ENCODE measurements around the gene SACM1L.

The SACM1L gene

DNA sequence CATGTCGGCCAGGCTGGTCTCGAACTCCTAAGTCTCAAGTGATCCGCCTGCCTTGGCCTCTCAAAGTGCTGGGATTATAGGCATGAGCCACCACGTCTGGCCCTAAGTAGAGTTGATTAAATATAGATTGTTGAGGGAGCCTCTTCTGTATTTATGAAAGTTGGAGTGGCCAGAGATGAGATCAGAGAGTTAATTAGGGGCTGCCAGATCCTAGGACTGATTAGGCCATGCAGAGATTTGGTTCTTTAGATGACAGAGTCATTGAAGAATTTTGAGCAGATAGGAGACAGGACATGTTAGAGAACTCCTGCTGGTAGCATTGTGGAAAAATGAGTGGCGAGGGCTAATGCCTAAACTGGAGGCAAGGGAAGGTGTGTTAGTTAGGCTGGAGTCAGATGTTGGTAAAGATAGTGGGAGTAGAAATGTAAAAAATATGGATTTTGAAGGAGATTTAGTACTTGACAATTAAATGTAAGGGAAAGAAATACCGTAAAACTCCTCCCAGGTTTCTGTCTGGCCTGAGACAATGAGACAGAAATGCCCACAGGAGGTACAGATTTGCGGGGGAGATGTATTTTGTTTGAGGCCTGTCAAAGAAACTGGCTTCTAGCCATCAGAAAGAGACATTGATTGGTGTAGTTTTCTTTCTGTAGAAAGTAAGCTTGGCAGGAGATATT is 23.4 kb downstream of the SACM1L start:
- H3K9ac ChIP-seq, result no peak overlapping the region
- TF ChIP-seq, protein P1, sequence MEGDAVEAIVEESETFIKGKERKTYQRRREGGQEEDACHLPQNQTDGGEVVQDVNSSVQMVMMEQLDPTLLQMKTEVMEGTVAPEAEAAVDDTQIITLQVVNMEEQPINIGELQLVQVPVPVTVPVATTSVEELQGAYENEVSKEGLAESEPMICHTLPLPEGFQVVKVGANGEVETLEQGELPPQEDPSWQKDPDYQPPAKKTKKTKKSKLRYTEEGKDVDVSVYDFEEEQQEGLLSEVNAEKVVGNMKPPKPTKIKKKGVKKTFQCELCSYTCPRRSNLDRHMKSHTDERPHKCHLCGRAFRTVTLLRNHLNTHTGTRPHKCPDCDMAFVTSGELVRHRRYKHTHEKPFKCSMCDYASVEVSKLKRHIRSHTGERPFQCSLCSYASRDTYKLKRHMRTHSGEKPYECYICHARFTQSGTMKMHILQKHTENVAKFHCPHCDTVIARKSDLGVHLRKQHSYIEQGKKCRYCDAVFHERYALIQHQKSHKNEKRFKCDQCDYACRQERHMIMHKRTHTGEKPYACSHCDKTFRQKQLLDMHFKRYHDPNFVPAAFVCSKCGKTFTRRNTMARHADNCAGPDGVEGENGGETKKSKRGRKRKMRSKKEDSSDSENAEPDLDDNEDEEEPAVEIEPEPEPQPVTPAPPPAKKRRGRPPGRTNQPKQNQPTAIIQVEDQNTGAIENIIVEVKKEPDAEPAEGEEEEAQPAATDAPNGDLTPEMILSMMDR (IDR thresholded peaks at IDR 0.05), result no peak
- no peaks in the 10 kb centered on the region for H3K36me3 ChIP-seq (ENCODE audit: control insufficient read depth, insufficient read depth, low read length)
- H3K79me2 ChIP-seq, result no peaks in the 10 kb centered on the region
- no peak overlapping the region for H3K27ac ChIP-seq
- no peak overlapping the region for H2AFZ ChIP-seq
- H3K4me2 ChIP-seq (ENCODE audit: low read length), result no peak overlapping the region
- no peaks in the 10 kb centered on the region for H3K4me1 ChIP-seq
- H3K4me3 ChIP-seq (ENCODE audit: low read depth, low read length), result no peak overlapping the region
- H3K27me3 ChIP-seq (ENCODE audit: control insufficient read depth, insufficient read depth, low read length), result no peaks in the 10 kb centered on the region
- no peaks in the 10 kb centered on the region for H3K9me3 ChIP-seq (ENCODE audit: control insufficient read depth, low read length)

DNA sequence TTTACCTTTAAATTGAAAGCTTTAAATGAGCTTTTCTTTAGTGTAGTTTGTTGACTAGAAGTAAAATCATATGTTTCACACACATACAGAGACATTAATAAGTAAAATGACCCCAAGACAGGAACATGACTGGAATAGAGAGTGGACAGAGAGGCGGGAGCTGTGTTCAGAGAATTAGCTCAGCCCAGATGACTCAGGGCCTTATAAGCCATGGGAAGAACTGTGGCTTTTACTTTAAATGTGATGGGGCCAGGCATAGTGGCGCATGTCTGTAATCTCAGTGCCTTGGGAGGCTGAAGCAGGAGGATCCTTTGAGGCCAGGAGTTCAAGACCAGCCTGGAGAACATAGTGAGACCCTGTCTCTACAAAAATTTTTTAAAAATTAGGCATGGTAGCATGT is 26.7 kb downstream of the SACM1L start:
- TF ChIP-seq, protein P1 (IDR thresholded peaks at IDR 0.05), result no peak
- H3K79me2 ChIP-seq, result no peaks in the 10 kb centered on the region
- H3K36me3 ChIP-seq (ENCODE audit: control insufficient read depth, insufficient read depth, low read length), result no peaks in the 10 kb centered on the region
- no peaks in the 10 kb centered on the region for H3K4me1 ChIP-seq
- H2AFZ ChIP-seq, result no peak overlapping the region
- no peaks in the 10 kb centered on the region for H3K27me3 ChIP-seq (ENCODE audit: control insufficient read depth, insufficient read depth, low read length)
- H3K4me3 ChIP-seq (ENCODE audit: low read depth, low read length), result no peak overlapping the region
- no peaks in the 10 kb centered on the region for H3K9me3 ChIP-seq (ENCODE audit: control insufficient read depth, low read length)
- no peak overlapping the region for H3K27ac ChIP-seq
- H3K9ac ChIP-seq, result no peak overlapping the region
- H3K4me2 ChIP-seq (ENCODE audit: low read length), result no peak overlapping the region

DNA sequence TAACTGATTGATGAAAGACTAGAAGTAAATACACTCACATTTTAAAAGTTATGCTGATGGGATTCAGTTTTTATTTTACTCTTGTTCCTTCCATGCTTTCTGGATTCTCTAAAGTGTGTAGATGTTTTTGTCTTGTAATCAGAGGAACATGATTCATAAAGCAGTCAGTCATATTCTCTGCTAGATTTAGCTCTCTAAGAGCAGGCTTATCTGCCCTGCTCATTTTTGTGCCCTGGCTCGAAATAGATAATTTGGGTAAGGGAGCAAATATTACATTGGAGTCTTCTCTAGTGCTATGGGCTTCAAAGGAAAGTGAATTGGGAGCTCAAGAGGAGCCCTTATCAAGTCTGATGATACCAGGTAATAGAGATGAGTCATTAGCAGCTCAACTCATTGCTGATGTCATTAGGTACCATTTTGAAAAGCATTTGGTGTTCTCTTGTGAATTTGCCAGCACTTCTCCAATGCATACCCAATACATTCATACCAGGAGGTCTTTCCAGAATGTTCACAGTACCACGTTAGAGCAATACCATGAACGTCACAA is 27.7 kb downstream of the SACM1L start:
- Histone ChIP-seq H3K27ac (no peak overlapping the region), H2AFZ (no peak overlapping the region), H3K9ac (no peak overlapping the region), H3K79me2 (no peaks in the 10 kb centered on the region), H3K9me3 (ENCODE audit: control insufficient read depth, low read length) (no peaks in the 10 kb centered on the region), H3K4me1 (no peaks in the 10 kb centered on the region), H3K27me3 (ENCODE audit: control insufficient read depth, insufficient read depth, low read length) (no peaks in the 10 kb centered on the region), H3K4me3 (ENCODE audit: low read depth, low read length) (no peak overlapping the region), H3K36me3 (ENCODE audit: control insufficient read depth, insufficient read depth, low read length) (no peaks in the 10 kb centered on the region), H3K4me2 (ENCODE audit: low read length) (no peak overlapping the region)
- TF ChIP-seq, protein P1 (IDR thresholded peaks at IDR 0.05), result no peak

DNA sequence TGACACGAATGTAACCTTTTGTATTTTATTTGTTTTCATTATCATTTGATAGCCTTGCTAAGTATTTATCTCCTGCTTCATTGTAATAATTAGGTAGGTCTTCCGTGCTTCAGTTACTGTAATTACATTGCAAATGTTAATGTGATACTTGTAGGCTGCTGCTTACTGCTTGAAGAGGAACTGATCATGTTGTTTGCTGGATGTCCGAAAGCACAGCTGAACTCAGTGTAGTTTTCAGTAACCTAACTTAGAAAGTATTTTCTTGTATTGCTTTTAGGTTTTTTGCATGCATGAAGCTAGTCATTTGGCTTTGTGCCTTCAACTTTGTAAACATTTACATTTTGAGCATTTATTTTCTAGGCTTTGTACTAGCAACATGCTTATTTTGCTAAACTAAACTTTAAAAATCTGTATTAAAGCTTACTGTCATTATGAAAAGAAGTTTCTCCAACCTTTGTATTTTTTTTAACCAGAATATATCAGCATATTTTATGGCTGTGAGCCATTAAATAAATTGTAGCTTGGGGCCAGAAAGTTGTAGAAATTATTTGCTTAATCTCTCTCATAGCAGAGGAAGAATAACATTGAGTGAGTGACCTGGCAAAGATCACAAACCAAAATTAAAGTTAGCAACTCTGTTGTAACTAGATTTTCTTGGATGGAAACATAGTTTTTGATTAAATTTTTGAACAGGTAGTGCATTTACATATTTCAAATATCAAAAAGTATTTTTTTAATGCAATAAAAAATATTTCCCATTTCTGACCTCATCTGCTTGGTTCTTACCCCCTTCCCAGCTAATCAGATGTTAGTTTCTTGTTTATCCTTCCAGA is 30.7 kb downstream of the SACM1L start:
- TF ChIP-seq, protein P1 (IDR thresholded peaks at IDR 0.05), result no peak
- Histone ChIP-seq H2AFZ (no peak overlapping the region), H3K27me3 (ENCODE audit: control insufficient read depth, insufficient read depth, low read length) (no peaks in the 10 kb centered on the region), H3K4me2 (ENCODE audit: low read length) (no peak overlapping the region), H3K79me2 (no peaks in the 10 kb centered on the region), H3K9ac (no peak overlapping the region), H3K36me3 (ENCODE audit: control insufficient read depth, insufficient read depth, low read length) (no peaks in the 10 kb centered on the region), H3K4me3 (ENCODE audit: low read depth, low read length) (no peak overlapping the region), H3K9me3 (ENCODE audit: control insufficient read depth, low read length) (no peaks in the 10 kb centered on the region), H3K4me1 (no peaks in the 10 kb centered on the region), H3K27ac (no peak overlapping the region)
